GM19468 (cell line): ENCODE data around the gene ZFYVE28.

Experiments
- ATAC-seq: cut with Tn5 transposase; IDR thresholded peaks from one replicate; pipeline ENCODE4 v1.9.1; 2021; ENCODE audit warnings: mild to moderate bottlenecking, moderate library complexity, moderate number of reproducible peaks; ENCODE audit not compliant: unreplicated experiment; ENCODE audit errors: extremely low read depth

Gene ZFYVE28

DNA sequence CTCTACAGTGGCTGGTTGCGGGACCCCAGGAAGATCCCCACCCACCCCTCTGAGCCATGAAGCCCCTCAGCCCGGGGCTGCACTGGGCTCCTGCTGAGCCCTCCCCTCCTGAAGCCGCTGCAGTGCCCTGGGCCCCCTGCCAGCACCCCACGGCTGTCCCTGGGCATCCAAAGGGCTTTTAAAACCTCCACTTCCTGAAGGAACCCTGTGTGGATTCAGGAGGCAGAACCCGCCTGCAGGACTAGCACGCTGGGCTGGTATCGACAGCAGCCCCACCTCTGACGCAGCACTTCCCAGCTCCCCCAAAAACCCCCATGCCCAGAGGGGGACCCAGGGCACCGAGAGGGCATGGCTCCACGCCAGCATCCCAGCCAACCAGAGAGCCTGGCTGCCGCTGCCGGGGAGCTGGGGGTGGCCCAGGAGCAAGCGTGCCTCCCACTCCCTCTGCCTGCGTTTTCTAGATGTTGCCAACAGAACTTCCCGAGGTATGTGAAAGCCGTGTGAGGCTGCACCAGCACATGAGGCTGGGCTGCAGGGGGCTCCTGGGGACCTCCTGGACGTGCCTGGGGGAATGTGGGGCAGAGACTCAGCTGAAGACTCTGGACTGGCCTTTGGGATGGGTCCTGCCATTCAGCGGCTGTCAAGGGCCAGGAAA lies 162.8 kb downstream of the ZFYVE28 start:
- ATAC-seq: no peak

DNA sequence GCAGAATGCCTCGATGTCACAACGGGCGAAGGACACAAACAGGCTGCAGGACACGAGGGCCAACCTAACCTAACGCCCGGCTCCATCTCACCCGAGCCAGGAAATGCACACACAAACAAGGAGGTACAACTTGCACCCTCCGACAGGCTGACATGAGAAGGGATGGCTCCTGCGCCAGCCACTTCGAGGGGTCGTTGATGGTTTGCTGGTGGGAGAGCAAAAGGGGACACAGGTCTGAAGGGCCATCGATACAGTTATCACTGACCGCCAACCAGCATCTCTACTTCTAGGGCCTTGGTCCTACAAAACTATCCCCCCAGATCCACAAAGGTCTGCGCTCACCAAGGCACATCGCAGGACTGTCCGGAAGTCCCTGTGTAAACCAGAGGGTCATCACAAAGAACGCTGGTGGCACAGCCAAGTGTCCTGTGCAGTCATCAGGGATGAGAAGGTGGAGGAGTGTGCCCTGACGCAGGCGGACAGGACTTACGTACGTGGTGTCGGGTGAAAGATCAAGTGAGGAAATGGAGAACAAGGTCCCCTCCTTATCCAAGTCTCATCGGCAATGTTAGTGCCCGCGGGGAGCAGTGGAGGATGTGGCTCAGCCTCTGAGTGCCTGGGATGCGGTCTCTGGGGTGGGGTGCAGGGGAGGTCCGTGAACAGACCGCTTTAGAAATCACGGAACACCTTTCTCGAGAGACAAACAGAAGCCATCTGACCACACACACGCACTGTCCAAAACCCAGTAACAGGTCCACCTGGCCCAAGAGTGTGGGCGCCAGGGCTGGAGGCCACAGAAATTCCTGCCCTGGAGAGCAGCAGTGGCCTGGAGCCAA lies 163.6 kb downstream of the ZFYVE28 start:
- no peak for ATAC-seq

DNA sequence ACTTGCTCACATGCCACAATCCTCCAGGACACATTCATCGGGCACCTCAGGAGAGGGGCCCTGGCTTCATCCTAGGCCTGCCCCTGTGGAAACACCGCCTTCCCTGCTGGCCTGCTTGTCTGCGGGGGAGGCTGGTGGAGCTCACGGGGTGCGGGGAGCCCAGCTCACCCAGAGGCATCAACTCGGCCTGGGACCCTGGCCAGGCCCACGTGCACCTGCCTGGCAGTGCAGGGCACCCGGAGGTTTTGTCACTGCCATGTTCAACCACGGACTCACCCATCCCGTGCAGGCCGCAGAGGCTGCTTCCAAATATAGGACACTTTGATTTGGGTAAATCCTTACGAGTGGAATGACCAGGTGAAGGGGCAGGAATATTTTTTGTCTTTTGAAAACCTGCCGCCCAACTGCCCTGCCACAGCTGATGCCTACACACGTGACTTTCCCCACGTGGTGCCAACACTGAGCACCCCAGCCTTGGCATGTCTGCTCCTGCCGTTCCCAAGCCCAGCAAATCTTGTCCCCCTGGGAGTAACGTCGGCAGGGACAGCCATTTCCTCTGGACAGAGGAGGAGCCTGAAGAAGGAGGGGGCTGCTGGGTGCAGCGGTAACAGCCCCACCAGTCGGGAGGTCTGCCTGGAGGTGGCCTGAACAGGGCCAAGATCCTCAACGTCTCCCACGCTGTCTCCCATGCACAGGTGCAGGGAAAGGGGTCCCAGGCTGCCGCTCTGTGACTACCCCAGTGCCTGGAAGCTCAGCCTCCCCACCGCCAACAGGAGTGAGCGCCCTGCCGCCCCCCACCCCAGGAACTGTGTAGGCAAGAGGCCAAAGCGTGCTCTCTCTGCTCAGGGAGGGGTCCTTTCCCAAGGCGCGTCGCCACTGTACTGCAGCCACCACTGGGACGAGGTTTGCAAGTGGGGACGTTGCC lies 165.0 kb downstream of the ZFYVE28 start:
- no peak for ATAC-seq

DNA sequence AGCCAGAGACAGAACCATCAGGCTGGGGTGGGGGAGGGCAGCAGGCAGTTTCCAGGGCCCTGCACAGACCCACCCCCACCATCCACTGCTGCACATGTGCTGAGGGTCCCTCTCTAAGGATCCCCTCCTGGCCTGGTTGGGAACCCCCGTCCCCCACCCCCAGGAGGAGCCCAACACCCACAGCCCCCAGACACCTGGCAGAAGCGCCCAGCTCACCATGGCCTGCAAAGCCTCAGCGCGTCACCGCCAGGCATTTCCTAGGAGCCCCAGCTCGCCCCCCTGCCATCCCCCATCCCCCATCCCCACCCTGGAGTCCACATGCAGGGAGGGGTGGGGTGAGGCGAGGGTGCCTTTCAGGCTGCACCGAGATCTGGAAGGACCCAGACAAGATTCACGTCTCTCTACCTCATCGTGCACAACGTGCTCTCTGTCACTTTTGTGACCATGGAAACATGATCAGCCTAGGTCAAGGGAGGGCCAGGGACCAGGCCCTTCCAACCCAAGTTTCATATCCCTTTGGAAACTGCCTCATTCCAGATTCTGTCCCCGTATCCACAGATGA lies 165.8 kb downstream of the ZFYVE28 start:
- no peak for ATAC-seq

DNA sequence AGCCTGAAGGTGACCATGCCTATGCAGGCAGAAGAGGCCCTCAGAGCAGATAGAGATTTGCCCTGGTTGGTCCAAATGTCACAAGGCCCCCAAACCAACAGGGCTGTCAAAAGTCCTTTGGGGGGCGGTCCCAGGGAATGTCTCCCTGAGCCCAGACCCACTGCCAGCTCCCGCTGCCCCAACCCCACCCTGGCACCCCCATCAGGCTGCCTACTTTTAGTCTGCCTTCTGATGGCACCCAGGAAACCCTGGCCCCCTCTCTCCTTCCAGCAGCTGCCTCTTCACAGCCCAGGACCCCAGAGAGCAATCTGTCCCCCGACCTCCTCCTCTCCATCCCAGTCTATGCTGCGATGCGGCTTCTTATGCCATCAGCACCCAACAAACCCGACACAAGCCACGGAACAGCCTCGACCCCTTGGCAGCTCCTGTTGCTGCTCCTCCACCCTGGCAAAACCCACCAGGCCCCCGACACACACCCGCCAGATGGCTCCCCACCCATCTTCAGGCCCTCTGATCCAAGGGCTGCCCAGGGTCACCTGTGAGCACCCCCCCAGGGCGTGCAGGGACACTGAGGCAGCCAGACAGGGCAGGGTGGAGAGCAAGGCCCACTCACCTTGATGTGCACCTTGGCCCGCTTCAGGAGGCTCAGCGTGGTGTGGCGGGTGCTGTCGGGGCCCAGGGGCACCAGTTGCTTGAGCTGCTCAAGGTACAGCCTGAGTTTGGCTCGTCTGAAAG lies 166.5 kb downstream of the ZFYVE28 start:
- ATAC-seq: no peak

DNA sequence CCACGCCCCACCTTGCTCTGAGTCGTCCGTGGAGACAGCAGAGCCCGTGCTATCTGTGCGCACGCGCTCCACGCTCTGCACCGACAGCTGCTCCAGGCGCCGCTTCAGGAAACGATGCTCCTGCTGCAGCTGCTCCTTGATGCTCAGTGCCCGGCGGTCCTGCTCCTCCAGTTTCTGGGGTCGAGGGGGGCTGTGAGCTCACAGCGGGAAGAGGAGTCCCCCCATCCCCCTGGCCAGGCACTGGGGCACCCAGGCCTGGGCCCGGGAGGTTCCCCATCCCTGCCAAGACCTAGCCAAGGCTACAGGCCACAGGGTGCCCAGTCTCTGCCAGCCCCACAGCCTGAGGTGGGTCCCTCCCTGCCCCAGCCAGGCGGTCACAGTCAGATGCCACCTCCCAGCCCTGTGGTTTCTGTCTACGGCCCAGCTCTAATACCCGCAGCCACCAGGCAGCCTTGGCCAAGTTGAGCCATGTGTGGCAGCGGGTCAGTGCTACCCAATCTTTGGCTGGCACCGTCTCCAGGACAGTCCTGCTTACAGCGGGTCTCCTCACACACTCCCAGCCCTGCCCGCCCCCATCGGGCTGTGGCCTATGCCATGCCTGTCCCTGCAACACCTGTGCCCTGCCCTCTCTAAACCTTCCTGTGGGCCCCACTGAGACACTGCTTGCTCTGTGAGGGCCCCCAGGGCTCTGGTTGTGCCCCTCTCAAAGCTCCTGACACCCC lies 167.2 kb downstream of the ZFYVE28 start:
- no peak for ATAC-seq

DNA sequence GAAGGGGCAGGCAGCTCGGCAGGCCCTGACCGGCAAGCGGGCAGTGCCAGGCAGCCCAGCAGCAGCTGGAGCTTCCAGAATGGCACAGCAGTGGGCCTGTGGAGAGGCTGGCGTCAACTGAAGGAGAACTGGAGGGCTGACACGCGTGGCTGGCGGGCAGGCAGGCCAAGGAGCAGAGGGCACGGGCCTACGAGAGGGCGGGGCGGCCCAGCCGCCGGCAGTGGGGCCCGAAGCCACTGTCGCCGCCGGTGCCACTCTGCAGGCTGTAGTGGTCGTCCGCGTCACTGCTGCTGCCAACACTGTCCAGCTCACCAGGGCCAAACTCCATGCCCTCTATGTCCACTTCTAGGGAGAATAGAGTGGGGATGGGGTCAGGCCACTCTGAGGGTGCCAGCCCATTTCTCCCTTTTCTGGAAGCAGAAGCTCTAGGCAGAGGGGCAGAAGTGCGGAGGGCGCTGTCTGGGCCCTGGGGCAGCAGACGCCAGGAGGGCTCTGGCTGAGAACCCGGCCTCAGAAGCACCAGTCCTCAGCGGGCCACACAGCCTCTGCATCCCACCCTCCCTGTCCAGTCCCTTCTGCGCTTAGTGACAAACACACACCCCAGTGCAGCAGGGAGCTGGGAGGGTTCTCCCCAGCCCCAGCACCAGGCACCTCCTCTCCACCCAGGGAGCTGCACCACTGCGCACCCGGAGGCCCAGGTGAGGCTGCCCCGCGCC lies 167.9 kb downstream of the ZFYVE28 start:
- no peak for ATAC-seq

DNA sequence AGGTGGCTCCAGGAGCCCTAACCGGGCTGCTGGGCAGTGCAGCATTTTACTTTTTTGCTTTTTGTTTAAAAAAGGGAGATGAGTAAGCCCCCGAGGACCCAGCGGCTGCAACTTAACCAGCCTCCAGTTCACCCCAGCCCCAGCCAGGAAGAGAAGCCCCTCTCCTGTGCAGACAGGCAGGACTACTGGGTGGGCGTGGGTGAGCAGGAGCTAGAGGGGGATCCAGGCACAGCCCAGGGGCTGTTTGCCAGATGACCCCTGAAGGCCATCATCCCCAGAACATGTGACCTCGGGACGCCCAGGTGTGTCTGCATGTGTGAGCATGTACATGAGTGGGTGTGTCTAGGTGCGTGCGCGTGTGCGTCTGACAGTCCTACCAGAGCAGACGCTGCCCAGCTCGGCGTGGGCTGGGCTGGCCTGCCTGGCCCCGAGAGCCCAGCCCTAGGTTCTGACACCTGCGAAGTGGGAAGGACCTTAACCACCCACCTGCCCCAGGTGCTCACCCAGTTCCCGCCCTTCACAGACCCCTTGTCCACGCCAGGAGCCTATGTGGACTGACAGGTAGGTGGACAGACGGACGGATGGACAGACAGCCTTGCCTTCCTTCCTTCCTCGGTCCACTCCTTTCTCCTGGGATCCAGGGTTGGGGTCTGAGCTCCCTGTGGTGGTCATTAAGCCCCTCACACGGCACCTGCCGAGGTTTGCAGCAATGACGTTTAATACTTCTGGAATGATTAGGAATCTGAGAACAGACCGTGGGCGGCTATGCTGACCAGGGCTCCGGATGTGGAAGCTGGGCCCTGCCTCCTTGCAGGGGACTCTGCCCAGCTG lies 168.7 kb downstream of the ZFYVE28 start:
- ATAC-seq: no peak

DNA sequence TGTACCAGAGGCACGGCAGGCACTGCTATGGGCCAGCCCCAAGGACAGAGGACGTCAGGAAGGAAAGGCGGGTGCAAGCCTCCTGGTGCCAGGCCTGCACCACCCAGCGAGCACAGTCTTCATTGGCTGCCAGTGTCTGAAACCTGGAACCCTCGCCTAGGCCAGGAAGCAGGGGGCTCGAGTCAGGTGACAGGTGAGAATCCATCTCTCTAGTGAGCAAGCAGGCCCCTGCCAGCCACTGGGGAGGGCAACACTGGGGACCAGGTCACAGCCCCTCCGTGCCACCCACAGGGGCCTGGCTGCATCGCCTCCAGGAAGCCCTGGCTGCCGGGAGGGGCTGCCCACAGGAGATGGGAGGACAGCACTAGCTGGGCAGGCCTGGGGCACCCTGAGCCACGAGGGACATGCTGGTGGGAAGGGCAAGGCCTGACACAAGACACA lies 169.6 kb downstream of the ZFYVE28 start:
- ATAC-seq: no peak

DNA sequence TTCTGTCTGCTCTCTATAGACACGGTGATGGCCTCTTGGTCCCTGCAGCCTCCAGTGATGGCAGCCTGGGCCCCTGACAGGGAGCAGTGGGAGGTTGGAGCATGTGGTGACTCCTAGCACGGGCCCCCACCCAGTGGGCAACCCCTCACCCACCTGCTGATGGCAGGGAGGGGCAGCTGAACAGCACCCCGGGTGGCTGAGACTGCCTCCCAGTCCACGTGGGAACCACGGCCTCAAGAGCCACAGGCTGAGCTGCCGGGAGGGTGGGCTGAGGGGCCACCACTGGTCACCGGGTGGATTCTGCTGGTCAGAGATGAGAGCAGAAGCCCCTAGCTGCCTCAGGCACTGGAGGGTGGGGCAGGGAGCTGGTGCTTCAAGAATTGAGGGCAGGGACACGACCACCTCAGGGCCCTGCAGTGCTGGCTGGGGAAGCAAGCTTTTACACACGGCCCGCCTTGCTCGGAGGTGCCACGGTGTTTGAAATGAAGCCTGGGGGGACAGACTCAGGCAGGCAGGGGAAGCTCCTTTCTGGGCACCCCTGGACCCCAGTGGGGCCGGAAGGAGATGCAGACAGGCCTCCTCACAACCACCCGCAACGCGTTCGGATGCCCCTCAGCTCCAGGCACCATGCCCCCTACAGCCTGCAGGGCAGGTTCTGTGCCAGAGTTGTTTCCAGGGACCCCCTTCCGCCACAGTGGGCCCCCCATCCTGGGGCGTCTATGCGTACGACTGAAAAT lies 170.2 kb downstream of the ZFYVE28 start:
- no peak for ATAC-seq

DNA sequence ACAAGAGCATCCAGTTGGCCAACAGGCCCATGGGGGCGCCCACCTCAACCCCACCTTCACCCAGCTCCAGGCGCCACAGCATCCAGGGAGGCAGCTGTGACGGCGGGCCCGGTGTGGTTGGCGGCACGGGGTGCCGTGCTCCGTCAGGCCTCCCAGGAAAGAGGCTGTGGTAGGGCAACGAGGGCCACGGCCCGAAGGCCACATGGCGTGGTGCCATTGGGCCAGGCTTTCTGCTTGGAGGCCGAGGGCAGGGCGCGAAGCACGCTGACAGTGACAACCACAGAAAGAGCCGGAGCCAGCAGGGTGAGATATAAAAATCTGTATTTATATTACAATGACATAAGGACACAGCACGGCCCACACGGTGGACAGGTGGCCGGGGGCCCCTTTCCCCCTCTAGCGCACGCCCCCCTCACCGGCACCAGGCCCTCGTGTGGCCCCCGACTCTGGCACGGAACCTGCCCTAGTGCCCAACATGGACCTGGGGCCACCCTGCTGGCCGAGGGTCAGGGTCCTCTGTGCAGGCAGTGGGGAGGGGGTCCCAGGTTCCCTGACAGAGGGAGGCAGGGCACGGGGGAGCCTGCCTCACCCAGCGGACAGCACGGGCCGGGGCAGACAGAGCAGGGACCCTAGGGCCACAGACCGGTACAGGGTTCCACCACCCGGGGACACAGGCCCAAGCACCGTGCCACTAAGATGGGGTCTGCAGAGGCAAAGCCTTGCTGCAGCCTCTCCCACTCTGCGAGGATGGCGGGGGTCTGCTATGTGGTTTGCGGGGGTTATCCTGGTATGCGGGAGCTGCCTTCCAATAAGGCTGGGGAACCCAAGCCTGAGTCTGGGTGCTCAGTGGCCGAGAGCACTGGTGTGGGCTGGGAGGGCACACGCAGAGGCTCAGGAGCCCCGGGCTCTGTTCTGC lies 171.1 kb downstream of the ZFYVE28 start:
- no peak for ATAC-seq

DNA sequence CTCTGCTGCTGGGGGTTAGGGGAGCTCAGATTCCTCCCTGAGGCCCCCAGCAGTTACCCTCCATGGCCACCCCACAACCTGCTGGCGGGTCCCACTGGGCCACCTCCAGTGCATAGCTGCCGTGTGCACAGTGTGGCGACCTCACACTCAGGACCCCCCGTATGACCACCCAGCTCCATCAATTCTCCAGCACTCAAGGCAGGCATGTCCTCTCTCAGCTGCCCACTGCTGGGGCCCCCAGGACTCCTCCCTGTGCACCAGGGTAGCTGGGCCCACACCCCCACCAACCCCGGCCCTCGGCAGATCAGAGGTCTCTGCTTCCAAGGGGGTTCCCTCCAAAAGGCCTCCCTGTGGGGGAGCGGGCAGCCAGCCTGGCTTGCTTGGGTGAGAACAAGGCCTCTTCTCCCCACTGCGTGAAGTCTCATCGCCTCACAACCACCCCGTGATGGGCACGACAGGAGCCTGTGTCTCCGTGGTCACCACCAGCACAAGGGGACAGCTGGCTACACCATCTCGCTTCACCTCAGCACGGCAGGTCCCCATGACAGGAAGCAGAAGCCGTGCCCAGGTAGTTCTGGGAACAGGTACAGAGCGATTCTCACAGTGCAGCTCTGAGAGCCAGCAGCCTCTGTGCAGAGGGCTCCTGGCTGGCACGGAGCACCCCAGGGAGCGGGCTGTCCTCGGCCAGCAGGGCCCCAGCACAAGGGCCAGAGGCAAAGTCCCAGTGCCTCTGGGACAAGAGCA lies 171.9 kb downstream of the ZFYVE28 start:
- ATAC-seq: no peak

DNA sequence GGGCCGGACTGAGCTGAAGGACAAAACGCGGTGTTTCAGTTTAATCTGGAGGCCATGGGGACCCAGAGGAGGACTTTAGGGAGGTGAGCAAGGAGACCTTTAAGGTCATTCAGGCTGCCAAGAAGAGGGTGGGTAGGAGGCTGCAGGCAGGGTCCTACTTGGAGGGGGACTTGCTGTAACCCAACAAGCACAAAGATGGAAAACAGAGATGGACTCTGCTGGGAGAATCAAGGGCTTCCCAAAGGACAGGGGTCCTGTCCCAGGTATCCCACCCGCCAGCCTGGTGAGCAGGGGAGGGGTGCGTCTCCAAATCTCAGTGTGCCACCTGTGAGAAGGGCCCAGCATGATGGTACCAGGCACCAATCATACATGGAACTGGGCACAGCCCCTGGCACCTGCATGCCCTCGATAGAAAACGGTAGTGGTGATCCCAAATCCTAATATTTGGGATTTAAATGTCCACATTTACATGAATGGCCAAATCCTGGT lies 172.6 kb downstream of the ZFYVE28 start:
- no peak for ATAC-seq

DNA sequence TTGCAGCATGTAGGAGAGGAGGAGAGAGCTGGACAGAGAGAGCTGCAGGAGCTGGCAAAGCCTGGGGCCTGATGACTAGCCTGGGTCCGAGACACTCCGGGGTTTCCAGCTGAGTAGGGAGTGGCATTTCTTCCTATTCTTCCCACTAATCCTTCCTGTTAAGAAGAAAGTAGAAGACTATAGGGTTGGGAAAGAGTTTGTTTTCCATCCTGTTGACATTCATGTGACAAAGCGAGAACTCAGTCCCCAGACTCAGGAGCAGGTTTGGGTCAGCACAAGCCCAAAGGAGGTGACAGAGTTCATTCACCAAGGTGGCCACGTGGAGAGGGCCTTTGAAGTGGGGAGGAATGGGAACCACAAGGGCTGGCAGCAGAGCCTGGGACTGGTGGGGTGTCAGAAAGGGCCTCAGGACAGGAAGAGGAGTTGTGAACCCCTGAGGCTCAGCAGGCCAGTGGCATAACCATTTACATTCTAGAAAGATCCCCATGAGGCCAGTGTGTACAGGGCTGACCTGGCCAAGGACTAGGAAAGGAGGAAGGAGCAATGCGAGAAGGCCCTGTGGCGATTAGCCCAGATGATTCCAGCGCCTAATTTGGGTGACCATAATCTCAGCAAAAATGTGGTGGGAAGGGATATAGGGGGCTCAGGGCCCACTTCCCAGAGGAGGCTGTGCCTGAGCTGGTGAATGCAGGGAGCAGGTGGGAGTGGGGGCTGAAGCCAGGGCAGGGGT lies 173.2 kb downstream of the ZFYVE28 start:
- ATAC-seq: no peak
